K562 (cell line): ENCODE results near the gene PRPSAP1. TPM values are rescaled to one million over a fixed set of nuclear protein-coding genes. Genes with fewer than 3 reads are reported as not detected.

Experiments
- ARNT ChIP-seq, 2 experiments: fragments of 450-650 bp; IDR thresholded peaks; 2 replicates each; pipeline ENCODE4 v1.6.1; 2016; ENCODE audit warnings: mild to moderate bottlenecking in 1 of 2
- ELK1 ChIP-seq: sonication (generic); formaldehyde crosslinking; IDR thresholded peaks from 2 replicates; pipeline ENCODE4 v1.8.1; 2022; ENCODE audit warnings: missing genetic modification reagents
- EZH2 ChIP-seq: IDR thresholded peaks from 2 replicates; pipeline ENCODE4 v1.6.1; 2012; ENCODE audit warnings: low read depth, mild to moderate bottlenecking, inconsistent platforms, low read length, borderline replicate concordance
- KLF6 ChIP-seq: fragments of 250-450 bp; sonication (Bioruptor Pico); IDR thresholded peaks from 2 replicates; pipeline ENCODE4 v1.4.0; 2020; ENCODE audit warnings: mild to moderate bottlenecking, moderate library complexity, borderline replicate concordance
- TCF7 ChIP-seq: sonication (generic); IDR thresholded peaks from 2 replicates; pipeline ENCODE4 v1.6.1; 2016; ENCODE audit warnings: antibody characterized with exemption, borderline replicate concordance
- ZNF224 ChIP-seq: sonication (generic); formaldehyde crosslinking; IDR thresholded peaks from 2 replicates; pipeline ENCODE4 v1.8.0; 2022; ENCODE audit warnings: mild to moderate bottlenecking, missing genetic modification reagents
- ZNF778 ChIP-seq: fragments of 450-650 bp; formaldehyde crosslinking; IDR thresholded peaks from 2 replicates; pipeline ENCODE4 v1.4.0; 2020; ENCODE audit warnings: mild to moderate bottlenecking, moderate library complexity
- polyA plus RNA-seq, 8 experiments: library from polyadenylated mRNA; depleted of rRNA in 4 of 8; stranded (reverse) in 5 of 8; unstranded in 3 of 8; fragments of >200 nt; fragmentation: Nextera tagmentation in 2 of 8; fragmentation: Illumina TruSeq in 1 of 8; extraction: Ambion mirVana in 2 of 8; extraction: Trizol in 1 of 8; gene quantifications; 2 replicates each; pipeline versions ENCODE4 v1.2.1 to v1.2.3, GENCODE V29; 2011 to 2014; ENCODE audit warnings: inconsistent platforms in 1 of 8, missing spikeins in 1 of 8
- total RNA-seq, 7 experiments: library from RNA; depleted of rRNA in 6 of 7; stranded (reverse); fragments of >200 nt in 6 of 7; fragmentation: Illumina TruSeq in 2 of 7; extraction: Trizol in 2 of 7; gene quantifications; 2 replicates each; pipeline versions ENCODE4 v1.2.1 to v1.2.3, GENCODE V29; 2011 to 2021; ENCODE audit warnings: low replicate concordance in 1 of 7
- TF ChIP-seq, protein P1 (sequence below): fragments of 450-650 bp; IDR thresholded peaks from 2 replicates; pipeline ENCODE4 v1.6.1; 2017; ENCODE audit warnings: antibody characterized with exemption, mild to moderate bottlenecking
- TF ChIP-seq, protein P2 (sequence below), 2 experiments: fragments of 450-650 bp; IDR thresholded peaks; 2 replicates each; pipeline ENCODE4 v1.6.1; 2016

PRPSAP1 gene
- total and polyA plus RNA-seq, 9 of the 15 experiments (the other 6 are each of a cell fraction or from before 2014, with no cell fraction given) = 21.9 to 77.1 (median 40.8) TPM

- TF ChIP-seq ZNF778 (CRISPR knock-in tag) (no peak), ARNT (IDR thresholded peaks at IDR 0.05) (0 out of 4 replicates have a peak, but pooled peaks have one; percentile 33 to 57), TCF7 (no peak), ZNF224 (CRISPR knock-in tag) (no peak), ELK1 (CRISPR knock-in tag) (no peak), KLF6 (CRISPR knock-in tag) (0 out of 2 replicates have a peak, but pooled peaks have one; percentile 6), EZH2 (no peak)
- TF ChIP-seq, protein P1, sequence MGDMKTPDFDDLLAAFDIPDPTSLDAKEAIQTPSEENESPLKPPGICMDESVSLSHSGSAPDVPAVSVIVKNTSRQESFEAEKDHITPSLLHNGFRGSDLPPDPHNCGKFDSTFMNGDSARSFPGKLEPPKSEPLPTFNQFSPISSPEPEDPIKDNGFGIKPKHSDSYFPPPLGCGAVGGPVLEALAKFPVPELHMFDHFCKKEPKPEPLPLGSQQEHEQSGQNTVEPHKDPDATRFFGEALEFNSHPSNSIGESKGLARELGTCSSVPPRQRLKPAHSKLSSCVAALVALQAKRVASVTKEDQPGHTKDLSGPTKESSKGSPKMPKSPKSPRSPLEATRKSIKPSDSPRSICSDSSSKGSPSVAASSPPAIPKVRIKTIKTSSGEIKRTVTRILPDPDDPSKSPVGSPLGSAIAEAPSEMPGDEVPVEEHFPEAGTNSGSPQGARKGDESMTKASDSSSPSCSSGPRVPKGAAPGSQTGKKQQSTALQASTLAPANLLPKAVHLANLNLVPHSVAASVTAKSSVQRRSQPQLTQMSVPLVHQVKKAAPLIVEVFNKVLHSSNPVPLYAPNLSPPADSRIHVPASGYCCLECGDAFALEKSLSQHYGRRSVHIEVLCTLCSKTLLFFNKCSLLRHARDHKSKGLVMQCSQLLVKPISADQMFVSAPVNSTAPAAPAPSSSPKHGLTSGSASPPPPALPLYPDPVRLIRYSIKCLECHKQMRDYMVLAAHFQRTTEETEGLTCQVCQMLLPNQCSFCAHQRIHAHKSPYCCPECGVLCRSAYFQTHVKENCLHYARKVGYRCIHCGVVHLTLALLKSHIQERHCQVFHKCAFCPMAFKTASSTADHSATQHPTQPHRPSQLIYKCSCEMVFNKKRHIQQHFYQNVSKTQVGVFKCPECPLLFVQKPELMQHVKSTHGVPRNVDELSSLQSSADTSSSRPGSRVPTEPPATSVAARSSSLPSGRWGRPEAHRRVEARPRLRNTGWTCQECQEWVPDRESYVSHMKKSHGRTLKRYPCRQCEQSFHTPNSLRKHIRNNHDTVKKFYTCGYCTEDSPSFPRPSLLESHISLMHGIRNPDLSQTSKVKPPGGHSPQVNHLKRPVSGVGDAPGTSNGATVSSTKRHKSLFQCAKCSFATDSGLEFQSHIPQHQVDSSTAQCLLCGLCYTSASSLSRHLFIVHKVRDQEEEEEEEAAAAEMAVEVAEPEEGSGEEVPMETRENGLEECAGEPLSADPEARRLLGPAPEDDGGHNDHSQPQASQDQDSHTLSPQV = peak; percentile 43
- TF ChIP-seq, protein P2, sequence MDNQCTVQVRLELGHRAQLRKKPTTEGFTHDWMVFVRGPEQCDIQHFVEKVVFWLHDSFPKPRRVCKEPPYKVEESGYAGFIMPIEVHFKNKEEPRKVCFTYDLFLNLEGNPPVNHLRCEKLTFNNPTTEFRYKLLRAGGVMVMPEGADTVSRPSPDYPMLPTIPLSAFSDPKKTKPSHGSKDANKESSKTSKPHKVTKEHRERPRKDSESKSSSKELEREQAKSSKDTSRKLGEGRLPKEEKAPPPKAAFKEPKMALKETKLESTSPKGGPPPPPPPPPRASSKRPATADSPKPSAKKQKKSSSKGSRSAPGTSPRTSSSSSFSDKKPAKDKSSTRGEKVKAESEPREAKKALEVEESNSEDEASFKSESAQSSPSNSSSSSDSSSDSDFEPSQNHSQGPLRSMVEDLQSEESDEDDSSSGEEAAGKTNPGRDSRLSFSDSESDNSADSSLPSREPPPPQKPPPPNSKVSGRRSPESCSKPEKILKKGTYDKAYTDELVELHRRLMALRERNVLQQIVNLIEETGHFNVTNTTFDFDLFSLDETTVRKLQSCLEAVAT (IDR thresholded peaks at IDR 0.05) = peak in 1 of 2 experiments; percentile 81; a peak in 2 of 4 replicates
- TF ChIP-seq, all 486 proteins: peak for 14
These were observed 89.3 kb downstream of the PRPSAP1 start (continued) for GRCh38 chr17:76264425-76264754.
